ENCODE measurements around the gene FBXL13. TPM values are rescaled to one million over a fixed set of nuclear protein-coding genes. Genes with fewer than 3 reads are reported as not detected.
"Not testable (repeated sequence)": the region's sequence is repeated elsewhere in the genome, so short reads cannot be mapped to it uniquely, and the experiment has no call there.

Gene FBXL13
- total RNA-seq, 1 experiment from 2014 or later, result 0.34 TPM

- DNase-seq (ENCODE audit: low read depth), result no peak
- in situ Hi-C loops (cut with HindIII; ENCODE audit: low pct_unique_long_range_greater_than_20kb, low sequenced_read_pairs), result no loop called here
Measured at GRCh38 chr7:102830197-102830596, 244.4 kb downstream of the FBXL13 start.

DNA sequence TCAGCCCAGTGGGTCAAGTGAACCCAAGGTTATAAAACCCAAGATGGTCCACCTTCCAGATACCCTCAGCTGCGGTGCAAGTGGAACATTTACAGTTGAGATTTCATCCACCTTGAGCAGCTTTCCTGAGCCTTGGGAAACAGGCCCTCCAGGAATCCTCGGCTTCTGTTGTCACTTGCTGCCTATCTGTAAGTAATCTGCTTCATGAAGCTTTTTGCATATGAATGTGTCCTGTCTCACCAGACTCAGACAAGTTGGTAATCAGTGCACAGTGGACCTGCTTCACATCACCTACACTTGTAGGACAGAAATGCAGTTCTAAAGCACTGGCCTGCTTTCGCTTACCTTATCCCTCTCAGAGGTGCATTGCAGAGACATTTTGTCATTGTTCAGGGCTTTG, 245.5 kb downstream of the FBXL13 start:
- no peak for DNase-seq (ENCODE audit: low read depth)
- in situ Hi-C loops (cut with HindIII; ENCODE audit: low pct_unique_long_range_greater_than_20kb, low sequenced_read_pairs), result no loop called here

GRCh38 chr7:102828286-102828685, 246.3 kb downstream of the FBXL13 start:
- in situ Hi-C loops (cut with HindIII; ENCODE audit: low pct_unique_long_range_greater_than_20kb, low sequenced_read_pairs), result no loop called here
- no peak for DNase-seq (ENCODE audit: low read depth)

DNA sequence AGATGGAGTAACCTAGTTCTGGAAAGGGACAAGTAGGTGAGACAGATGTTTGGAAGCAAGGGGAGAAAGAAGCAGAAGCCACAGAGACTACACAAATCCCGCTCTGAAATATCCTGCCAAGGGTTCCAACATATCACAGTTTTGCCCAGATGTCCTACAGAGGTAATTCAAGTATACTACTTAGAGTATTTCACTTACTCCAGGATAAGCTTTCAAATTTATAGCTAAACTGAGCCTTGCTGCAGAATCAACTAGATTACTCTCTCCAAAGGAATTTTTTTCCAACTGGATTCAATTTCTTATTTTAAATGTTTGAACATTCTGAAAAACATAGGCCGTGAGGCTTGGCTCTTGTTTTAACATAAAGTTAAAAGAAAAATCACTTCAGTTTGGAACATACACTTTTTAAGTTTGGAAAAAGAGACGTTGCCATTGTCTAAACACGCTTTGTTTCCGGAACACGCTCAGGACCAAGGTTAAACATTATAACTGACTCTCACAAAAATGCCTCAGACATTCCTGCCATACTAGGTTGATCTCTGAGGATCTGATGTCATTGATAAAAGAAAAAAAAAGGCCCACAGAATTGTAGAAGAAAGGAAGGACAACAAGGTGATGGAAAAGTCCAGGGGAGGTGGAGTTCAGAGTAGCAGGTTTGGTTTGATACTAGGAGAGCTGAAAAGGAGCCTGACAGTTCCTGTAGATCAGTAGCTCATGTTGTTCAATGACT, 251.0 kb downstream of the FBXL13 start:
- DNase-seq (ENCODE audit: low read depth), result no peak
- in situ Hi-C loops (cut with HindIII; ENCODE audit: low pct_unique_long_range_greater_than_20kb, low sequenced_read_pairs), result no loop called here

DNA sequence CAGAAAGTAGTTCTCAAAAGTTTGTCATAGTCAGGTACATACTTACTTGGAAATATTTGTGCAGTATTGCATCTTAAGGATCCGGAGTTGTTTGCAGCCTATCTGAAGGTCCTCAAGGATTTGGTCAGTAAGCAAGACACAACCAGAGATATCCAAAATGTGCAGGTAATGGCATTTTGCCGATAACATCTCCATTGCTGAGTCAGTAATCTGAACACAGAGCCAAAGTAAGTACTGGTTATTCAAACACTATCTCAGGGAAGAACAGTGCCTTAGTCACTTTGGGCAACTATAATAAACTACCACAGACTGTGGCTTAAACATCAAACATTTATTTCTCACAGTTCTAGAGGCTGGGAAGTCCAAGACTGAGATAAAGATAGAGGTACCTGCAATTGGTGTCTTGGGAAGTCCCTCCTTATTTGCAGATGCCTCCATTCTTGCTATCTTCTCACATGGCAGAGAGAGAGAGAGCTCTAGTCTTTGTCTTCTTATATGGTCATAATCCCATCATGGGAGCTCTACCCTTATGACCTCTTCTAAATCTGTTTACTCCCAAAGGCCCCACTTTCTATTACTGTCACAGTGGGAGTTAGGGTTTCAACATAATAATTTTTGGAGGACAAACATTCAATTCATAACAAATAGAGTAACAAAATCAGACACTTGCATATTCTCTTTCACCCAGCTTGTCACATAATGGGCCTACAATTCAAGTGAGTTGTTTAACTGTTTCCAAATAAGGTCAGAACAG, 252.4 kb downstream of the FBXL13 start:
- in situ Hi-C loops (cut with HindIII; ENCODE audit: low pct_unique_long_range_greater_than_20kb, low sequenced_read_pairs), result no loop called here

GRCh38 chr7:102819151-102819550, 255.4 kb downstream of the FBXL13 start:
- in situ Hi-C loops (cut with HindIII; ENCODE audit: low pct_unique_long_range_greater_than_20kb, low sequenced_read_pairs), result no loop called here
- no peak for DNase-seq (ENCODE audit: low read depth)

More for the DNA sequence above, 252.4 kb downstream of the FBXL13 start:
- DNase-seq (ENCODE audit: low read depth), result no peak

GRCh38 chr7:102817616-102818573, 256.7 kb downstream of the FBXL13 start:
- in situ Hi-C loops (cut with HindIII; ENCODE audit: low pct_unique_long_range_greater_than_20kb, low sequenced_read_pairs), result no loop called here
- DNase-seq (ENCODE audit: low read depth), result no peak

- no peak for DNase-seq (ENCODE audit: low read depth)
- in situ Hi-C loops (cut with HindIII; ENCODE audit: low pct_unique_long_range_greater_than_20kb, low sequenced_read_pairs), result no loop called here
Measured at GRCh38 chr7:102814025-102814471, 260.5 kb downstream of the FBXL13 start.

GRCh38 chr7:102813191-102814024, 261.2 kb downstream of the FBXL13 start:
- in situ Hi-C loops (cut with HindIII; ENCODE audit: low pct_unique_long_range_greater_than_20kb, low sequenced_read_pairs), result no loop called here
- DNase-seq (ENCODE audit: low read depth), result no peak

DNA sequence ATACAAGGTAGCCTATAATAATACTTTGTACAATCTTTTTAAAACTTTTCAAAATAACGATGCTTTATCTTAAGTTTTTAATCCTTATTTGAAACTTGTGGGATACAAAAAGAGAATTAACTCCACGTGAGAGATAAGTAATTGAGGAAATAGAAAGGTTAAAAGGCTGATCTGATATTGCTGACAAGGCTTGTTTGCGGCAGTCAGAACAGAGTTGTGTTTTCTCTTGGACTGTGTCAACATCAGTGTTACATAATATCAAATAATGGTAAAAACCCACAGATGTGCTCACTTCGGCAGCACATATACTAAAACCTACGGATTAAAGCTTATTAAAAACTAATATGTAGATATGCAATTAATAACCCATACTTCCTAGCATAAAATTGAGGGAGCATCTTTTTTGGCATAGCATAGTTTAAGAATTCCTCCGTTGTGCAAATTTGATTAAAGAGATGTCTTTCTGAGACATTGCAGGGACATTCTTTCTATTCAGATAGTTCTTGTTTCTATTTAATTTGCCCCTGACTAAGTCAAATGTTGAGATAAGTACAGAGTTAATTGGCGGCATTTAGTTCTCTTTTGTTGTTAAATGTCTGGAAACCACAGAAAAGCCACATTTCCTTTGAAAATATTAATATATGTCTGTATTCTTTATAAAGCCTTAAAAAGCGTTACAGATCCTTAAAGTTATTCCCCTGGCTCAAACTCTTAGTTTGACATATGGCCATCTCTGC, 262.5 kb downstream of the FBXL13 start:
- no peak for DNase-seq (ENCODE audit: low read depth)
- in situ Hi-C loops (cut with HindIII; ENCODE audit: low pct_unique_long_range_greater_than_20kb, low sequenced_read_pairs), result no loop called here

GRCh38 chr7:102810916-102811315, 263.7 kb downstream of the FBXL13 start:
- DNase-seq (ENCODE audit: low read depth), result no peak
- in situ Hi-C loops (cut with HindIII; ENCODE audit: low pct_unique_long_range_greater_than_20kb, low sequenced_read_pairs), result no loop called here

DNA sequence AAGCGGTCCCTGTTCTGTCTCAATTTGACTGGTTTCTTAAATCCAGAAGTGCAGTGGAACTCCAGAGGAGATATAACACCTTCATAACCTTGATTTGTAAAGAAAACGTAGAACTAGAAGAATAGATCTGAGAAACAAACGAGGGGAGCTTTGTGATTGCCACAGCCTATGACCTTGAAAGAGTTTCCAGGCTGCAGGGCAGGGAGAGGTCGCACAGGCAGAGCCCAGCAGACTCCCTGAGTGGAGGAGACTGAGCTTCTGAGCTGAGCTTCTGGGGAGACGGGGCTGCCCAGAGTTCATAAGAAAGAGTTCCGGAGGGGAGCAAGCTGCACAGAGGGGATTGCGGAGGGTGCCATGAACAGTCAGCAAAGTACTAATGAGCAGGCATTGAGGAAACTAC, 268.0 kb downstream of the FBXL13 start:
- in situ Hi-C loops (cut with HindIII; ENCODE audit: low pct_unique_long_range_greater_than_20kb, low sequenced_read_pairs), result no loop called here
- no peak for DNase-seq (ENCODE audit: low read depth)

DNA sequence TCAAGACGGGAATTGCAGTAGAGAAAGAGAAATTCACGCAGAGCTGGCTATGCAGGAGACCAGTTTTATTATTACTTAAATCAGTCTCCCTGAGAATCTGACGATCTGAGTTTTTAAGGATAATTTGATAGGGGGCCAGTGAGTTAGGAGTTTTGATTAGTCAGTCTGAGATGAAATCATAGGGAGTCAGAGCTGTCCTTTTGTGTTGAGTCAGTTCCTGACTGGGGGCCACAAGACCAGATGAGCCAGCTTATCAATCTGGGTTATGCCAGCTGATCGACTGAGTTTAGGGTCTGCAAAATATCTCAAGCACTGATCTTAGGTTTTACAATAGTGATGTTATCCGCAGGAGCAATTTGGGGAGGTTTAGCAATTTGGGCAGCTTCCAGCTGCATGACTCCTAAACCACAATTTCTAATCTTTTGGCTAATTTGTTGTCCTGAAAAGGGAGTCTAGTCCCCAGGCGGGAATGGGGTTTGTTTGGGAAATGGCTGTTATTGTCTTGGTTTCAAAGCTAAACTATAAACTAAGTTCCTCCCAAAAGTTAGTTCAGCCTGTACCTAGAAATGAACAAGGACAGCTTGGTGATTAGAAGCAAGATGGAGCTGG, 278.5 kb downstream of the FBXL13 start:
- DNase-seq (ENCODE audit: low read depth); in situ Hi-C loops (cut with HindIII; ENCODE audit: low pct_unique_long_range_greater_than_20kb, low sequenced_read_pairs): not testable (repeated sequence)

DNA sequence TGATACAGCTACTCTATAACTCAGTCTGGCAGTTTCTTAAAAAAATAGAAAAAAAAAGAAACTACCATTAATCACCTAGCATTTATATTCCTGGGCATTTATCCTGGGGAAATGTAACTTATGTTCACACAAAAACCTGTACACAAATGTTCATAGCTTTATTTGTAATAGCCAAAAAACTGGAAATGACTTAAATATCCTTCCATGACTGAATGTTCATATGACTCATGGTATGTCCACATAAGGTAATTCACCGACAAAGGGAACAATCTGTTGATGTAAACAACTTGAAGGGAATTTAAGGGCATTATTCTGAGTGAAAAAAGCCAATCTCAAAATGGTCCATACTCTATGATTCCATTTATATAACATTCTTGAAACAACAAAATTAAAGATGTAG, 280.0 kb downstream of the FBXL13 start:
- DNase-seq (ENCODE audit: low read depth); in situ Hi-C loops (cut with HindIII; ENCODE audit: low pct_unique_long_range_greater_than_20kb, low sequenced_read_pairs): not testable (repeated sequence)

DNA sequence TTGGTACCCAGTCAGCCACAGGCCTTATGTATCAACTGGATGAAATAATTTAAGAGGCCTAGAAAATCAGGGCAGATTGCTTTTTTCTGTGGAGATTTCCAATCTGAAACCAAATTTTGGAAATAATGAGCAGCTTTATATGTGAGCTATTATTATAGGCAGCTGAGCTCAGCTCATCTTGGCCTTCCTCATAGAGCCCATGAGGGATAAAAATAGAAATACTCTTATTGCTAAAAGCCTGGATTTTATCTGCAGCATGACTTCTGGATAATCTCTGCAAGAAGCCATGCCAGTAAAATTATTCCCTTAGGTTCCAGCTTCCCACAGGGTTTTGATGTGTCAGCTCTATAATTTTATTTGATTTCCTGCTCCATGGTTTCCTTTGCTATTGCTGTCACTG, 282.8 kb downstream of the FBXL13 start:
- DNase-seq (ENCODE audit: low read depth); in situ Hi-C loops (cut with HindIII; ENCODE audit: low pct_unique_long_range_greater_than_20kb, low sequenced_read_pairs): not testable (repeated sequence)

GRCh38 chr7:102791367-102791766, 283.2 kb downstream of the FBXL13 start:
- DNase-seq (ENCODE audit: low read depth); in situ Hi-C loops (cut with HindIII; ENCODE audit: low pct_unique_long_range_greater_than_20kb, low sequenced_read_pairs): not testable (repeated sequence)
